ENCODE results near the gene MFSD1.

The MFSD1 gene

GRCh38 chr3:158808697-158809096, 6.8 kb downstream of the MFSD1 start:
- H3K27ac ChIP-seq (ENCODE audit: low read depth, low read length, poor library complexity, severe bottlenecking): no peak overlapping the region
- no peaks in the 10 kb centered on the region for H3K9me3 ChIP-seq (ENCODE audit: low read length)
- H3K4me2 ChIP-seq (ENCODE audit: low read length): no peak overlapping the region

GRCh38 chr3:158809642-158810041, 7.8 kb downstream of the MFSD1 start:
- H3K4me2 ChIP-seq (ENCODE audit: low read length): no peak overlapping the region
- H2AFZ ChIP-seq (ENCODE audit: low read length): no peak overlapping the region
- H3K9ac ChIP-seq (ENCODE audit: low read length): no peak overlapping the region
- H3F3A ChIP-seq (ENCODE audit: insufficient read depth, low read length): no peaks in the 10 kb centered on the region
- H3K36me3 ChIP-seq (ENCODE audit: insufficient read depth, low read length): peaks cover 95% of the 10 kb centered on the region
- H3K9me2 ChIP-seq (ENCODE audit: low read depth, low read length): no peaks in the 10 kb centered on the region
- TF ChIP-seq CTCF (IDR thresholded peaks at IDR 0.05; ENCODE audit: low read length) (no peak), EZH2 (IDR thresholded peaks at IDR 0.05; ENCODE audit: borderline replicate concordance, low read length) (no peak)
- no peaks in the 10 kb centered on the region for H3K9me3 ChIP-seq (ENCODE audit: low read length)
- no peaks in the 10 kb centered on the region for H3K27me3 ChIP-seq (ENCODE audit: insufficient read depth, low read length)
- no peak overlapping the region for H3K4me3 ChIP-seq (ENCODE audit: low read depth, low read length, poor library complexity, severe bottlenecking)
- no peak overlapping the region for H3K27ac ChIP-seq (ENCODE audit: low read depth, low read length, poor library complexity, severe bottlenecking)
- H3K79me2 ChIP-seq (ENCODE audit: insufficient read depth, low read length): peaks cover 7% of the 10 kb centered on the region; the same call in 1 of the 2 replicates
- H3K4me1 ChIP-seq (ENCODE audit: insufficient read depth, low read length, severe bottlenecking): peaks cover 4% of the 10 kb centered on the region
- no peaks in the 10 kb centered on the region for H4K20me1 ChIP-seq (ENCODE audit: insufficient read depth, low read length)

More at GRCh38 chr3:158808697-158809096, 6.8 kb downstream of the MFSD1 start:
- Histone ChIP-seq H3K27me3 (ENCODE audit: insufficient read depth, low read length) (no peaks in the 10 kb centered on the region), H3K4me1 (ENCODE audit: insufficient read depth, low read length, severe bottlenecking) (peaks cover 13% of the 10 kb centered on the region), H2AFZ (ENCODE audit: low read length) (no peak overlapping the region), H3K9me2 (ENCODE audit: low read depth, low read length) (no peaks in the 10 kb centered on the region), H3K9ac (ENCODE audit: low read length) (no peak overlapping the region), H3K79me2 (ENCODE audit: insufficient read depth, low read length) (peaks cover 17% of the 10 kb centered on the region), H3K4me3 (ENCODE audit: low read depth, low read length, poor library complexity, severe bottlenecking) (no peak overlapping the region), H3K36me3 (ENCODE audit: insufficient read depth, low read length) (peaks cover 91% of the 10 kb centered on the region), H3F3A (ENCODE audit: insufficient read depth, low read length) (no peaks in the 10 kb centered on the region), H4K20me1 (ENCODE audit: insufficient read depth, low read length) (no peaks in the 10 kb centered on the region)
- TF ChIP-seq EZH2 (IDR thresholded peaks at IDR 0.05; ENCODE audit: borderline replicate concordance, low read length): no peak
- TF ChIP-seq CTCF (IDR thresholded peaks at IDR 0.05; ENCODE audit: low read length): no peak

- Histone ChIP-seq H3K27me3 (ENCODE audit: insufficient read depth, low read length) (no peaks in the 10 kb centered on the region), H3K79me2 (ENCODE audit: insufficient read depth, low read length) (no peaks in the 10 kb centered on the region), H3K36me3 (ENCODE audit: insufficient read depth, low read length) (peaks cover 89% of the 10 kb centered on the region), H3K4me2 (ENCODE audit: low read length) (no peak overlapping the region), H3K4me3 (ENCODE audit: low read depth, low read length, poor library complexity, severe bottlenecking) (no peak overlapping the region), H3K27ac (ENCODE audit: low read depth, low read length, poor library complexity, severe bottlenecking) (no peak overlapping the region), H3K9ac (ENCODE audit: low read length) (no peak overlapping the region), H4K20me1 (ENCODE audit: insufficient read depth, low read length) (no peaks in the 10 kb centered on the region), H3K4me1 (ENCODE audit: insufficient read depth, low read length, severe bottlenecking) (no peaks in the 10 kb centered on the region), H3F3A (ENCODE audit: insufficient read depth, low read length) (no peaks in the 10 kb centered on the region), H3K9me2 (ENCODE audit: low read depth, low read length) (no peaks in the 10 kb centered on the region), H2AFZ (ENCODE audit: low read length) (no peak overlapping the region), H3K9me3 (ENCODE audit: low read length) (no peaks in the 10 kb centered on the region)
- no peak for TF ChIP-seq EZH2 (IDR thresholded peaks at IDR 0.05; ENCODE audit: borderline replicate concordance, low read length)
- no peak for TF ChIP-seq CTCF (IDR thresholded peaks at IDR 0.05; ENCODE audit: low read length)
These were observed 9.2 kb downstream of the MFSD1 start for GRCh38 chr3:158810823-158811724.

Measured in OCI-LY1 (cell line).